Measurements from ENCODE around the gene ATXN2. TPM values are rescaled to one million over a fixed set of nuclear protein-coding genes. Genes with fewer than 3 reads are reported as not detected.
A peak's percentile ranks its signal among the peaks of the same experiment; 100 is the strongest.

Gene ATXN2
- total and polyA plus RNA-seq, 2 donors from 2014 or later = 27.1 to 56.5 TPM

DNA sequence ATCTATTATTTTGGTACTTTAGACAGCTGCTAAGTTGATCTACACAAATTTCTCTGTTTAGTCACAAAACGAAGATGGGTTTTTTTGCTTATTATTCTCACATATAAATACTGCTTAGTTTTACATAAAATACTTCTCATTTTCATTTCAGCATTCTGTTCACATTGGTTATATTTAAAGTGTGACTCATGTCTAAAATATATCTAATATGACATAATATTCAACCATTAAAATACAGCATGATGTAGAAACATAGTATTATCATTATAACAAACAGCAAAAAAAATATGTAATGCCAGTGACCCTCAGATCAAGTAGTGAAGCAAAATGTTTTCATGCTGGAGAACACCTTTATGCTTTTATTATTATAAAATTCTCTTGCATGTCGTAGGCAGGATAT, 129.7 kb downstream of the ATXN2 start:
- H3K36me3 ChIP-seq (ENCODE audit: control insufficient read depth in 2 of 3, insufficient read depth in 3 of 3, low read length in 3 of 3) = peaks cover 4 to 16% (median 7%) of the 10 kb centered on the region in 3 donors

DNA sequence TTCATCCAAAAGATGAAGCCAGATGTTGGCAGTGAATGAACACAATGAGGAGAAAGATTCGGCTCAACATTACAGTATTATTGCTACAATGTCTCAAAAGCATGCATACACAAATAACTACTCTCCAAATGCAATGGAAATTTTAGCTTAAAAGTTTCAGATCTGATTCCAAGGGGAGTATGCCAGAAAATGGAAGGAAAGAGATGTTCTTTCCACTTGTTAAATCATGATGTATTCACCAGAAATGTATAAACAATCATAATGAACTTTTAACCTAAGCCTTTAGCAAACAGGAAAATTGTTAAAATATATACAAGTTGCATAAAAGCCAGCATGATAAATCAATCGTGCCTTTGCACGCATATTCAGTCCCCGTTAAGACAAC, 131.3 kb downstream of the ATXN2 start:
- no peak for TF ChIP-seq CTCF (IDR thresholded peaks at IDR 0.05; ENCODE audit: borderline replicate concordance, extremely low read depth, insufficient read depth)
- no peaks in the 10 kb centered on the region for H3K27me3 ChIP-seq (ENCODE audit: control insufficient read depth, insufficient read depth, low read length)
- intact Hi-C loops (cut with DNase I) = no loop called here
- no peak overlapping the region for H3K4me3 ChIP-seq (ENCODE audit: low read length in 3 of 3)
- peaks cover 4 to 16% (median 7%) of the 10 kb centered on the region in 3 donors for H3K36me3 ChIP-seq (ENCODE audit: control insufficient read depth in 2 of 3, insufficient read depth in 3 of 3, low read length in 3 of 3)
- no peaks in the 10 kb centered on the region for H3K9me3 ChIP-seq (ENCODE audit: control insufficient read depth in 2 of 3, insufficient read depth in 1 of 3, low read length in 3 of 3)
- FAIRE-seq (no peak), DNase-seq (no peak)
- H3K4me1 ChIP-seq (ENCODE audit: control insufficient read depth in 2 of 3, insufficient read depth in 2 of 3, low read depth in 1 of 3, low read length in 3 of 3) = peaks cover 5 to 26% (median 6%) of the 10 kb centered on the region in 3 donors
- peak overlapping the region in 1 of 2 donors; percentile 2 for H3K27ac ChIP-seq (ENCODE audit: low read depth in 2 of 2, low read length in 2 of 2)
- no peak overlapping the region for H3K9ac ChIP-seq (ENCODE audit: low read length in 3 of 3)

More for the DNA sequence above, 129.7 kb downstream of the ATXN2 start:
- no peak for TF ChIP-seq CTCF (IDR thresholded peaks at IDR 0.05; ENCODE audit: borderline replicate concordance, extremely low read depth, insufficient read depth)
- Histone ChIP-seq H3K4me1 (ENCODE audit: control insufficient read depth in 2 of 3, insufficient read depth in 2 of 3, low read depth in 1 of 3, low read length in 3 of 3) (peaks cover 5 to 22% (median 6%) of the 10 kb centered on the region in 3 donors), H3K27ac (ENCODE audit: low read depth in 2 of 2, low read length in 2 of 2) (no peak overlapping the region), H3K4me3 (ENCODE audit: low read length in 3 of 3) (no peak overlapping the region), H3K9me3 (ENCODE audit: control insufficient read depth in 2 of 3, insufficient read depth in 1 of 3, low read length in 3 of 3) (no peaks in the 10 kb centered on the region), H3K27me3 (ENCODE audit: control insufficient read depth, insufficient read depth, low read length) (no peaks in the 10 kb centered on the region), H3K9ac (ENCODE audit: low read length in 3 of 3) (no peak overlapping the region)
- no peak for DNase-seq
- intact Hi-C loops (cut with DNase I) = no loop called here
- FAIRE-seq = no peak

GRCh38 chr12:111467092-111467856, 131.8 kb downstream of the ATXN2 start:
- Histone ChIP-seq H3K4me1 (ENCODE audit: control insufficient read depth in 2 of 3, insufficient read depth in 2 of 3, low read depth in 1 of 3, low read length in 3 of 3) (peaks cover 5 to 29% (median 9%) of the 10 kb centered on the region in 3 donors), H3K27me3 (ENCODE audit: control insufficient read depth, insufficient read depth, low read length) (no peaks in the 10 kb centered on the region), H3K27ac (ENCODE audit: low read depth in 2 of 2, low read length in 2 of 2) (peak overlapping the region in 1 of 2 donors; percentile 2), H3K9ac (ENCODE audit: low read length in 3 of 3) (no peak overlapping the region), H3K36me3 (ENCODE audit: control insufficient read depth in 2 of 3, insufficient read depth in 3 of 3, low read length in 3 of 3) (peaks cover 4 to 16% (median 7%) of the 10 kb centered on the region in 3 donors), H3K9me3 (ENCODE audit: control insufficient read depth in 2 of 3, insufficient read depth in 1 of 3, low read length in 3 of 3) (no peaks in the 10 kb centered on the region), H3K4me3 (ENCODE audit: low read length in 3 of 3) (no peak overlapping the region)
- no peak for TF ChIP-seq CTCF (IDR thresholded peaks at IDR 0.05; ENCODE audit: borderline replicate concordance, extremely low read depth, insufficient read depth)
- DNase-seq (peak in 2 of 5 donors; percentile 34 to 36), FAIRE-seq (no peak)
- intact Hi-C loops (cut with DNase I) = no loop called here
